OCI-LY7 (cell line): ENCODE results near the gene FOXP1. TPM values are rescaled to one million over a fixed set of nuclear protein-coding genes. Genes with fewer than 3 reads are reported as not detected.
A peak's percentile ranks its signal among the peaks of the same experiment; 100 is the strongest.

Experiments used
- BruUV-seq: library from RNA; stranded (reverse); fragments of 400-500 nt; replicated peaks from 2 replicates; lab custom pipeline; 2021; lab: Mats Ljungman, UMichigan
- CTCF ChIA-PET: fragments of 300-600 bp; sonication (Branson Sonifier 250); formaldehyde crosslinking; loops from one replicate; lab custom pipeline; 2022; ENCODE audit warnings: antibody characterized with exemption; ENCODE audit not compliant: unreplicated experiment; lab: Charles Lee
- POLR2A ChIA-PET: fragments of 300-600 bp; sonication (Branson Sonifier 250); formaldehyde crosslinking; loops from one replicate; lab custom pipeline; 2022; ENCODE audit warnings: antibody characterized with exemption; lab: Charles Lee
- DNase-seq: peaks from one replicate; pipeline ENCODE4 v3.0.0-alpha.2; 2015; ENCODE audit warnings: low spot score
- H2AFZ ChIP-seq: fragments of 200-600 bp; sonication (generic), shearing (Covaris generic); 2 replicates; pipeline ENCODE4 v1.6.1; 2014; ENCODE audit warnings: mild to moderate bottlenecking, antibody characterized with exemption, low read length, moderate library complexity
- H3K27ac ChIP-seq: fragments of 200-600 bp; sonication (generic); 2 replicates; pipeline ENCODE4 v1.5.1; 2014; ENCODE audit warnings: mixed run types, low read depth, mild to moderate bottlenecking, moderate library complexity, low read length, inconsistent platforms; ENCODE audit not compliant: poor library complexity, severe bottlenecking
- H3K36me3 ChIP-seq: fragments of 200-600 bp; sonication (generic); 2 replicates; pipeline ENCODE4 v1.6.1; 2014; ENCODE audit warnings: mild to moderate bottlenecking, antibody characterized with exemption, low read length, moderate library complexity, mixed read lengths; ENCODE audit not compliant: insufficient read depth
- H3K4me1 ChIP-seq: fragments of 200-600 bp; sonication (generic); 2 replicates; pipeline ENCODE4 v1.5.1; 2014; ENCODE audit warnings: mild to moderate bottlenecking, low read length; ENCODE audit not compliant: insufficient read depth, poor library complexity, severe bottlenecking
- H3K4me2 ChIP-seq: fragments of 200-600 bp; sonication (generic); 2 replicates; pipeline ENCODE4 v1.6.1; 2014; ENCODE audit warnings: mild to moderate bottlenecking, low read length
- H3K4me3 ChIP-seq: fragments of 200-600 bp; sonication (generic); 2 replicates; pipeline ENCODE4 v1.5.1; 2014; ENCODE audit warnings: mild to moderate bottlenecking, low read depth, low read length; ENCODE audit not compliant: poor library complexity, severe bottlenecking
- H3K79me2 ChIP-seq: fragments of 200-600 bp; sonication (generic); 2 replicates; pipeline ENCODE4 v1.6.1; 2016; ENCODE audit warnings: low read depth, mild to moderate bottlenecking, low read length, moderate library complexity, mixed read lengths; ENCODE audit not compliant: insufficient read depth
- H3K9me2 ChIP-seq: fragments of 200-600 bp; sonication (generic); 2 replicates; pipeline ENCODE4 v1.6.1; 2016; ENCODE audit warnings: mild to moderate bottlenecking, low read length, mixed read lengths; ENCODE audit not compliant: insufficient read depth
- H3K9me3 ChIP-seq: fragments of 200-600 bp; sonication (generic); 2 replicates; pipeline ENCODE4 v1.6.1; 2014; ENCODE audit warnings: mild to moderate bottlenecking, mixed run types, low read length, mixed read lengths
- H4K20me1 ChIP-seq: fragments of 200-600 bp; sonication (generic); 2 replicates; pipeline ENCODE4 v1.6.1; 2014; ENCODE audit warnings: mild to moderate bottlenecking, antibody characterized with exemption, low read length, moderate library complexity, mixed read lengths; ENCODE audit not compliant: insufficient read depth
- CTCF ChIP-seq: fragments of 200-600 bp; sonication (generic); conservative IDR thresholded peaks from 2 replicates; pipeline ENCODE4 v1.5.1; 2014; ENCODE audit warnings: mild to moderate bottlenecking, antibody characterized with exemption, low read length, moderate library complexity, mixed read lengths
- EZH2phosphoT487 ChIP-seq: fragments of 200-600 bp; sonication (generic); IDR thresholded peaks from 2 replicates; pipeline ENCODE4 v1.6.1; 2018; ENCODE audit warnings: low read depth, borderline replicate concordance, mild to moderate bottlenecking, mixed run types, antibody characterized with exemption, low read length, moderate library complexity, mixed read lengths
- intact Hi-C: fragments of 100-400 bp; cut with micrococcal nuclease; formaldehyde crosslinking; loops from one replicate; pipeline ENCODE4 v1.10.0; 2022; ENCODE audit not compliant: unreplicated experiment
- total RNA-seq, 2 experiments: library from RNA; depleted of rRNA in 1 of 2; stranded (reverse); fragments of >200 nt in 1 of 2; shearing (Covaris generic) in 1 of 2; gene quantifications; 2 replicates each; pipeline ENCODE4 v1.2.3, GENCODE V29; 2014 to 2022

FOXP1 gene
- total RNA-seq, 2 experiments from 2014 or later, result 87.3 to 151 TPM

GRCh38 chr3:71168880-71169411 lies 414.6 kb downstream of the FOXP1 start:
- Histone ChIP-seq H3K4me2 (peak overlapping the region; percentile 4; the same call in 1 of the 2 replicates), H3K79me2 (no peaks in the 10 kb centered on the region), H3K36me3 (peaks cover 8% of the 10 kb centered on the region; the same call in 1 of the 2 replicates), H2AFZ (peak overlapping the region; percentile 14; the same call in 1 of the 2 replicates), H3K9me2 (no peaks in the 10 kb centered on the region), H3K4me1 (peaks cover 14% of the 10 kb centered on the region), H3K27ac (no peak overlapping the region), H3K9me3 (no peaks in the 10 kb centered on the region), H3K4me3 (no peak overlapping the region), H4K20me1 (no peaks in the 10 kb centered on the region)
- intact Hi-C loops, result no loop called here
- no TSS peak for BruUV-seq
- no peak for DNase-seq
- ChIA-PET CTCF (interaction anchor here (0.6 kb wide), 1 partner anchor 342 kb away, joined by 4 read pairs; no protein-coding TSS in a partner anchor), POLR2A (interaction anchor here (0.6 kb wide), 1 partner anchor 157 kb away, joined by 3 read pairs; no protein-coding TSS in a partner anchor)
- no peak for TF ChIP-seq EZH2phosphoT487
- no peak for TF ChIP-seq CTCF

- Histone ChIP-seq H3K36me3 (peaks cover 8% of the 10 kb centered on the region; the same call in 1 of the 2 replicates), H3K79me2 (no peaks in the 10 kb centered on the region), H3K27ac (no peak overlapping the region), H3K9me2 (no peaks in the 10 kb centered on the region), H2AFZ (no peak overlapping the region), H3K4me2 (peak overlapping the region; percentile 4; the same call in 1 of the 2 replicates), H3K4me1 (peaks cover 14% of the 10 kb centered on the region), H3K9me3 (no peaks in the 10 kb centered on the region), H3K4me3 (no peak overlapping the region), H4K20me1 (no peaks in the 10 kb centered on the region; the same call in 1 of the 2 replicates)
- no TSS peak for BruUV-seq
- POLR2A ChIA-PET, result interaction anchor here (0.5 to 0.6 kb wide), 2 partner anchors 156 to 453 kb away, joined by 3 read pairs; no protein-coding TSS in a partner anchor
- TF ChIP-seq CTCF, result no peak
- no peak for TF ChIP-seq EZH2phosphoT487
- intact Hi-C loops, result no loop called here
- CTCF ChIA-PET, result interaction anchor here (0.6 kb wide), 1 partner anchor 343 kb away, joined by 4 read pairs; no protein-coding TSS in a partner anchor
- no peak for DNase-seq
Observed at GRCh38 chr3:71168121-71168721, 415.3 kb downstream of the FOXP1 start.
